Kidney capillary endothelial cell (primary cell): ENCODE data around the gene BUB1.
"Not testable (repeated sequence)": the region's sequence is repeated elsewhere in the genome, so short reads cannot be mapped to it uniquely, and the experiment has no call there.

Experiments used
- DNase-seq: peaks from one replicate; pipeline ENCODE4 v3.0.0-alpha.2; 2018; ENCODE audit warnings: low spot score

The BUB1 gene

DNA sequence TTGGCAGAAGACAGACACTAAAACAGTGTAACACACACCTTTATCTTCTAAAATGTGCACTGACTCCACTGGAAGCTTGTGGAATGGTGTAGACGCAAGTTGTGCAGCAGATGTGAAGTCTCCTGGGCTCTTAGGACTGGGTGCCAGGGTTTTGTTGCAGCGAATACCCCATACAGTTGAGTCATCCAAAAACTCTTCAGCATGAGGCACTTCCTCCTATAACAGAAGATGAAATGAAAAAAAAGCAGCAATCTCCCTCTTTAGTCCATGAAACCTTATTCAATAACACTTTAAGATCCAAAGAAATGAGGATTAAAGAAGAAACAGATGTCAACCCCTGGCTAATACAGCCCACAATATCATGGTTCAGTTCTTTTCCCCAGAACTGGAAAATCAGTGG lies 22.2 kb downstream of the BUB1 start:
- DNase-seq = peak; percentile 6

GRCh38 chr2:110653861-110654260 lies 24.0 kb downstream of the BUB1 start:
- DNase-seq = no peak

DNA sequence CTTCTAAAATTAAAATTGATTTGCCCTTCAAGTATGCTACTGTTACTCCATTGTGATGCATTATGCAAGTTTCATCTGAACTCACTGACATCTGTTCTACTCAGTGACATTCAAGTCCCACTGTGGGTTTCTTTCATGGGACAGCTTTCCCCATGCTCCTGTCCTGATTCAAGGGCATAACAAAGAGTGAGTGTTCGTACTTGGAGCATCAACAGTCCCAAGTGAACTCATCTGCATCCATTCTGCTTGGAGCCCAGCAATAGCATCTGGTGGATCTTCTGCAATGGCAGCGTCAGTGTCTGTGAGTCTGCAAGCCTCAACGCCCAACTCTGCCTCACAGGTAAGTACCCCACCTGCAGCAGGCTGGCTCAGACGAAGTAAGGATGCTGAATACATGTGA lies 27.5 kb downstream of the BUB1 start:
- no peak for DNase-seq

DNA sequence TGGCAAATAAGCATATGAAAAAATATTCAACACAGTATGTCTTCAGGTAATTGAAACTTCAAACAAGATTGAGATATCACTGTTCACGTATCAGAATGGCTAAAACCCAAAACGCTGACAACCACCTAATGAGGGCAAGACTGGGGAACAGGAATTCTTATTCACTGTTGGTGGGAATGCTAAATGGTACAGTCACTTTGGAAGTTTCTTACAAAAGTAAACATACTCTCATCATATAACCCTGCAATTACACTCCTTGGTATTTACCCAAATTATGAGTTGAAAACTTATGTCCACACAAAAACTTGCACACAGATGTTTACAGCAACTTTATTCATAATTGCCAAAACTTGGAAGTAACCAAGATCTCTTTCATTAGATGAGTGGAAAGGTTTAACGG lies 30.1 kb downstream of the BUB1 start:
- no peak for DNase-seq

GRCh38 chr2:110645616-110646015 lies 32.2 kb downstream of the BUB1 start:
- DNase-seq = no peak

DNA sequence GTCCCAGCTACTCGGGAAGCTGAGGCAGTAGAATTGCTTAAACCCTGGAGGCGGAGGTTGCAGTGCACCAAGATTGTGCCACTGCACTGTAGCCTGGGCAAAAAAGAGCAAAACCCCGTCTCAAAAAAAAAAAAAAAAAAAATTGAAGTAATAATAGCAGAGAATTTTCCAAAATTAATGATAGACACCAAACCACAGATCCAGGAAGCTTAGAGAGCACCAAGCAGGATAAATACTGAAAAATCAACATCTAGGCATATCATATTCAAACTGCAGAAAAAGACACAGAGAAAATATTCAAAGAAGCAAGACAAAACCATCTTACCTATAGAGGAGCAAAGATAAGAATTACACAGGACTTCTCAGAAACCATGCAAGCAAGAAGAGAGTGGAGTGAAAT lies 33.5 kb downstream of the BUB1 start:
- no peak for DNase-seq

DNA sequence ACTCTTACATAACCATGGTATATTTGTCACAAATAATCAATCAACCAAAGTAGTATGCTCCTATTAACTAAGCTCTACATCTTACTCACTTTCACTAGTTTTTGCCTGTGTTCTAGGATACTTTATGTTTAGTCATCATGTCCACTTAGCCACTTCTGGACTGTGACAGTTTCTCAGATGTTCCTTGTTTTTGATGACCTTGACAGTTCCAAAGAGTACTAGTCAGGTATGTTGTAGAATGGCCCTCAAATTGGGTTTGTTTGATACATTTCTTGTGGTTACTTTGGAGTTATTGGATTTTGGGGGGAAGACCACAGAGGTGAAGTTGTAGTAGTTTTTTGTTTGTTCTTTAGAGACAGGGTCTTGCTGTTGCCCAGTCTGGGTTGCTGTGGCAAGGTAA lies 35.5 kb downstream of the BUB1 start:
- DNase-seq = no peak

DNA sequence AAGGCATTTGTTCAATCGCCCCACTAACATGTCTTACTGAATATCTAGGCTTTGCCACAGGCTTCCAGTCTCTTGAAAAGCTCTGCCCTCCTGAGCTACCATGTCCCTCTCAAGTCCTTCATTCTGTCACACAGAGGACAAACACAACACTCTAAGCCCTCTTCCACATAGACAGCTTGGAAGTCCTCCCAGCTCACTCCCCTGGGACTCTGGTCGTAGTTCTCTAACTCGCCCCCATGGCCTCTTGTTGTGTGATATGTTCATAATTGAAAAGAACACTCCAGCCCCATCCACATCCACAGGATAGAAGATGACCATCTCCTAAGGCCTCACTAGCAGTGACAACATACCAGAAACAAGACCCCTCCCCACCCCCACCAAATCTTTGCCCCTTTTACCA lies 37.9 kb downstream of the BUB1 start:
- no peak for DNase-seq

DNA sequence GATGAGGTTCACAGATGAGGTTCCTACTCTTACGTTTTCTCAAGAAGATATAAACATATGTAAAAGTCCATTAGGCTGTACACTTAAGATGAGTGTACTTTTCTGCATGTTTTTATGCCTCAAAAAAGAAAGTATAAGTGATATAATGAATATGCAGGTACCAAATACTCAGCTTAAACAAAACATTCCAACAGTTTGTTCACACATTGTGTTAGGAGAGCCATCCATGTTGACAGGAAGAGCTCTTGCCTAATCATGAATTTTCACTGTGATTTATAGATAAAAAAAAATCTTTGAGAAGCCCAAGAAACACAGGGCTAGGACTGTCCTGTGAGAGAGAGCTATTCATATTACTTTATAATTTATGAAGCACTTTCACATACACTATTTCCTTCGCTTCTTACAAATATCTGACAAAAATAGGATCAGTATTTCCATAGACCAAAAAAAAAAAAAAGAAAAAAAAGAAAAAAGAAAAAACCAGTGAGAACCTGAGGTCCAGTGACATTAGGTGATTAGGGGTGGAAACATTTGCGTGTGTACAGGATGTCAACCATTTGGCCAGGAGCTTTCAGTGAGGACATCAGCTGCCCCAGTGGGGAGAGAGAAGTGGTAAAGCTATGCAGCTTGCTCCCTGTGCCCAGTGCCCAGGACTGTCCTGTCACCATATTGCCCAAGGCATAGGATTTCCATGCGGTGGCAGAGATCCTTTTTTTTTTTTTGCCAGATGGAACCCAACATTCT lies 38.7 kb downstream of the BUB1 start:
- DNase-seq = no peak

GRCh38 chr2:110638004-110638403 lies 39.9 kb downstream of the BUB1 start:
- no peak for DNase-seq

DNA sequence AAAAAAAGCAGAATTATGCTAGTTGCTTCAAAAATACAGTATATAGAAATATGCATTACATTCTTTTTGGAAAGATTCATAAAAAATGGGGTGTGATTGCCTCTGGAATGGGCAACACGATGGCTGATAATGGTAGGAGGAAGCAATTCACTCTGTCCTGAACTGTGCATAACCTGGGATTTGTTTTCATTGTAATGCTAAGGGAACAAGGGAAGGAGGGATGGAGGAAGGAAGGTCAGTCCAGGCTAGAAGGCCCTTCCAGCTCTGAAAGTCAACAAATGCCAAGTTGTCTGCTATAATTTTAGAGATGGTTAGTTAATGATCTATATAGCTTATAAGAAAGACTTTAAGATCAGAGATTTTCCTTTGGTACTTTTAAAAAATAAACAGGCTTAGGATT lies 40.8 kb downstream of the BUB1 start:
- no peak for DNase-seq

DNA sequence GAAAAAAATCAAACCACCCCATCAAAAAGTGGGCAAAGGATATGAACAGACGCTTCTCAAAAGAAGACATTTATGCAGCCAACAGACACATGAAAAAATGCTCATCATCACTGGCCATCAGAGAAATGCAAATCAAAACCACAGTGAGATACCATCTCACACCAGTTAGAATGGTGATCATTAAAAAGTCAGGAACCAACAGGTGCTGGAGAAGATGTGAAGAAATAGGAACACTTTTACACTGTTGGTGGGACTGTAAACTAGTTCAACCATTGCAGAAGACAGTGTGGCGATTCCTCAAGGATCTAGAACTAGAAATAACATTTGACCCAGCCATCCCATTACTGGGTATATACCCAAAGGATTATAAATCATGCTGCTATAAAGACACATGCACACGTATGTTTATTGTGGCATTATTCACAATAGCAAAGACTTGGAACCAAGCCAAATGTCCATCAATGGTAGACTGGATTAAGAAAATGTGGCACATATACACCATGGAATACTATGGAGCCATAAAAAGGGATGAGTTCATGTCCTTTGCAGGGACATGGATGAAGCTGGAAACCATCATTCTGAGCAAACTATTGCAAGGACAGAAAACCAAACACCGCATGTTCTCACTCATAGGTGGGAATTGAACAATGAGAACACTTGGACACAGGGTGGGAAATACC lies 41.8 kb downstream of the BUB1 start:
- DNase-seq = not testable (repeated sequence)

DNA sequence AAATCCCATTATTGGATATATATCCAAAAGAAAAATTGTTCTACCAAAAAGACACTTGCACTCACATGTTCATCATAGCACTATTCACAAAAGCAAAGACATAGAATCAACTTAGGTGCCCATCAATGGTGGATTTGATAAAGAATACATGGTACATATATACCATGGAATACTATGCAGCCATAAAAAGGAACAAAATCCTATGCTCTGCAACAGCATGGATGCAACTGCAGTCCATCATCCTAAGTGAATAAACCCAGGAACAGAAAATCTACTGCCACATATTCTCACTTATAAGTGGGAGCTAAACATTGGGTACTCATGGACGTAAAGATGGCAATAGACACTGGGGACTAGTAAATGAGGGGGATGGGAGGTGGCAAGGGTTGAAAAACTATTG lies 50.5 kb downstream of the BUB1 start:
- not testable (repeated sequence) for DNase-seq

GRCh38 chr2:110619326-110619939 lies 58.4 kb downstream of the BUB1 start:
- not testable (repeated sequence) for DNase-seq

- DNase-seq = not testable (repeated sequence)
Observed at GRCh38 chr2:110613927-110614326, 63.9 kb downstream of the BUB1 start.

DNA sequence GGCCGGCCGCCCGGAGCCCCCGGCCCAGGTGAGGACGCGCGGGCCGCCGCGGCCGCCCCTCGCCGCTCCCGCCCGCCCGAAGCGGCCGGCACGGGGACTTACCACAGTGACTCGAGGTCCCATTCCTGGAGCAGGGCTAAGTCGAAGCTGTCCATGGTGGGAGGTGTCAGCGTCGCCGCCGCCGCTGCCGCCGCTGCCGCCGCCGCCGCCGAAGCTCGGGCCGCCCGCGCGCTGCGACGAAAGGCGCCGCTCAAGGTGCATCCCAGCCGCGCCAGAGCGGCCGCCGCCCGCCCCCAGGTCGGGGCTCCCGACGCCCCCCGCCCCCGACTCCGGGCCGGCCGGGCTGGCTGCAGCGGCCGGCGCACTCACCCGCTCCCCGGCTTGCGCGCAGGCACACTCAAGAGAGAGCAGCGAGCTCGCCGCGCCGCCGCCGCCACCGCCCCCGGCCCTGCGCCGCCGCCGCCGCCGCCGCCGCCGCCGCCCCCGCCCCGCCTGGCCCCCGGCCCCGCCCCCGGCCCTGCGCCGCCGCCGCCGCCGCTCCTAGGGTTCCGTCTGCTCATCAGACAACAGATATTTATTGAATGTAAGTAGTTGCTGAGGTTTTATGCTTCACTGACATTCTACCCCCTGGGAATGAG lies 67.1 kb downstream of the BUB1 start:
- DNase-seq = not testable (repeated sequence)

GRCh38 chr2:110609843-110610612 lies 67.8 kb downstream of the BUB1 start:
- DNase-seq = not testable (repeated sequence)

DNA sequence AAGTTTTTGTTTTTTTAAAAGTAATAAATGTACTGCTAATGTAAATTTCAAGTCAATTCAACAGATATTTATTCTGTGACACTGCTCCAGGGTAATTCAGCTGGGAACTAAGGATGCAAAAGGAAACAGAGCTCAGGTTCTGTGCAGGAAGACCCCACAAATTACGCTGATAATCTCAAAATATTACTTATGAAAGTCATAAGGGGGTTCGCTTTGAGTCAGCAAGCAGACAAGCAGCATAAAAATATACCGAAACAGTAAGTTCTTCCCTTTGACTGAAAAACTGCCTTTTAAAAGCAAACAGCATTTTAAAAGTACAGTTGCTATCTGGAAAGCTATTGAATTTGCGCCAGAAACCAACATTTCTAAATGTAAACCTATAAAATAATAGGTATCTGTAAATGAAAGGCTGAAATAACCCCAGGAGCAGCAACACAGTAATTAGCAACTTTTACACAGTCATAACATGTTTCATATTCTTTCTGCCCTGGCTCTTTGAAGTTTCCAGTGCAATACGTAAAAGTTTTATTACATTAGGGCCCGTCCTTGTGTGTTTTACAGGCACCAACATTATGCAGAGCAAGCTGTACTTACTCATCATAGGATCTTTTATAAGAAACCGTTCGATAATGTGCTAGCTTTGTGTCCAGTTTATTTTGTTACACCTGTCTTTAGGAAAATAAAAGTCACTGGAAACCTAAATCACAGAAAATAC lies 68.9 kb downstream of the BUB1 start:
- not testable (repeated sequence) for DNase-seq

DNA sequence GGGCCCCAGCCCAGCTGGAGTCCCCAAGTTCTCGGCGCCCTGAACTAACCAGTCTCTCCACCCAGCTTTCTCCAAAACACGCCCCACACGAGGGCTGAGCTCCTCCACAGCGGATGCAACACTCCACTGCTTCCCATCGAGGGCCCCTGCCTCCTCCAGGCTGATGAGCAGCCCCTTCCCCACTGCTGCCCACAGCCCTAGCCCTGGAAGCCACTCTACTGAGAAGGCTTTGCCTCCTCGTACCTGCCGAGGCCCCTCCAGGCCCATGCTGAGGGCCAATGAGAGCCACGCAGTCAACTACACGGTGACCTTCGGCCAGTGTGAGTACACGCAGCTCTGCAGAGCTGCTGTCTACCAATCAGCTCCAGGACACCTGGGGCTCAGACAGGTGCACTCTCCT lies 72.8 kb downstream of the BUB1 start:
- not testable (repeated sequence) for DNase-seq

GRCh38 chr2:110603917-110604591 lies 73.8 kb downstream of the BUB1 start:
- DNase-seq = not testable (repeated sequence)

DNA sequence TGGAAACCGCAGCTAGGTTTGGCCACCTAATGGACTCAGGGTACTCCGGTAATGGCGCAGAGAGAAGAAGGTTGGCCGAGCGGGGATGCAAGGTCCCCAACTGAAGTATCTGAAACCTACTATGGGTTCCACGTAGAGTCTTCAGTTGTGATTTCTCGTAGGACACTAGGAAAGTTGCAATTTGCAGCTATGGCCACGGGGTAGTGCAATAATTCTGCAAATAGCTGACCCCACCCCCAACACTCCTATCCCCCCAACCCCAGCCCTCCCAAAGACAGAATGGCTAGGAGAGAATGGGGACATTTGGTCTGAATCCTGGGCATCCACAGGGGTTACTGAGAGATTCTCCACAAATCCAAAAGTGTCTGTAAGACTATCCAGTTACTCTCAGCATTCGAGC lies 75.7 kb downstream of the BUB1 start:
- DNase-seq = not testable (repeated sequence)
